IMR-90 (cell line): ENCODE results near the gene TEX22. TPM values are rescaled to one million over a fixed set of nuclear protein-coding genes. Genes with fewer than 3 reads are reported as not detected.

Experiments
- ATAC-seq: fragments of 200-7000 bp; cut with Tn5 transposase; 2 replicates; pipeline ENCODE4 v1.9.1; 2020; ENCODE audit warnings: low read depth, mild to moderate bottlenecking, moderate library complexity
- BruUV-seq: library from RNA; stranded (reverse); fragments of 400-500 nt; replicated peaks from 2 replicates; lab custom pipeline; 2021; lab: Mats Ljungman, UMichigan
- CTCF ChIA-PET: fragments of 300-600 bp; formaldehyde crosslinking; extraction: SDS; loops from one replicate; lab custom pipeline; 2021; ENCODE audit warnings: antibody characterized with exemption; lab: Yijun Ruan, JAX
- POLR2A ChIA-PET: fragments of 300-600 bp; sonication (Branson Sonifier 250); formaldehyde crosslinking; loops from one replicate; lab custom pipeline; 2022; ENCODE audit warnings: antibody characterized with exemption; ENCODE audit not compliant: unreplicated experiment; lab: Charles Lee
- DNase-seq: peaks from one replicate; pipeline ENCODE4 v3.0.0; 2013
- H2AFZ ChIP-seq: replicated peaks from 2 replicates; pipeline ENCODE3; 2013; ENCODE audit warnings: low read length, mild to moderate bottlenecking; ENCODE audit not compliant: poor library complexity
- H2AK5ac ChIP-seq: 2 replicates; pipeline ENCODE4 v1.6.1; 2013; ENCODE audit warnings: low read depth, low read length, inconsistent platforms
- H2AK9ac ChIP-seq: replicated peaks from 2 replicates; pipeline ENCODE3; 2013; ENCODE audit warnings: mild to moderate bottlenecking, low read depth, low read length, moderate library complexity; ENCODE audit not compliant: poor library complexity
- H2BK120ac ChIP-seq: 2 replicates; pipeline ENCODE4 v1.6.1; 2013; ENCODE audit warnings: low read depth, low read length, inconsistent platforms
- H2BK15ac ChIP-seq: 3 replicates; pipeline ENCODE4 v1.6.1; 2013; ENCODE audit warnings: low read depth, low read length, inconsistent platforms
- H2BK20ac ChIP-seq: 2 replicates; pipeline ENCODE4 v1.6.1; 2013; ENCODE audit warnings: low read depth, mild to moderate bottlenecking, inconsistent platforms, low read length, moderate library complexity
- H2BK5ac ChIP-seq: 2 replicates; pipeline ENCODE4 v1.6.1; 2013; ENCODE audit warnings: mild to moderate bottlenecking, low read depth, low read length, inconsistent platforms; ENCODE audit not compliant: poor library complexity, severe bottlenecking
- H3K14ac ChIP-seq: replicated peaks from 2 replicates; pipeline ENCODE4 v1.6.1; 2013; ENCODE audit warnings: low read depth, low read length, inconsistent platforms
- H3K18ac ChIP-seq: 2 replicates; pipeline ENCODE4 v1.6.1; 2013; ENCODE audit warnings: low read depth, low read length, control low read depth
- H3K23ac ChIP-seq: 2 replicates; pipeline ENCODE4 v1.6.1; 2013; ENCODE audit warnings: low read depth, low read length, inconsistent platforms
- H3K27ac ChIP-seq: 2 replicates; pipeline ENCODE4 v1.5.1; 2013; ENCODE audit warnings: mild to moderate bottlenecking, control low read depth, low read length; ENCODE audit not compliant: insufficient read depth
- H3K27me3 ChIP-seq: 2 replicates; pipeline ENCODE4 v1.6.1; 2013; ENCODE audit warnings: low read length; ENCODE audit not compliant: control insufficient read depth, insufficient read depth
- H3K36me3 ChIP-seq: 2 replicates; pipeline ENCODE4 v1.6.1; 2013; ENCODE audit warnings: low read length, mixed read lengths; ENCODE audit not compliant: control insufficient read depth, insufficient read depth
- H3K4ac ChIP-seq: 2 replicates; pipeline ENCODE4 v1.6.1; 2013; ENCODE audit warnings: low read depth, low read length, inconsistent platforms
- H3K4me1 ChIP-seq: 2 replicates; pipeline ENCODE4 v1.6.1; 2013; ENCODE audit warnings: low read length, mixed read lengths; ENCODE audit not compliant: control insufficient read depth, insufficient read depth
- H3K4me2 ChIP-seq: 2 replicates; pipeline ENCODE4 v1.6.1; 2013; ENCODE audit warnings: low read depth, mild to moderate bottlenecking, control low read depth, low read length, moderate library complexity
- H3K4me3 ChIP-seq: 2 replicates; pipeline ENCODE4 v1.5.1; 2013; ENCODE audit warnings: low read depth, mild to moderate bottlenecking, control low read depth, low read length, moderate library complexity; ENCODE audit not compliant: insufficient read depth
- H3K56ac ChIP-seq: 2 replicates; pipeline ENCODE4 v1.6.1; 2013; ENCODE audit warnings: low read length, inconsistent platforms; ENCODE audit not compliant: insufficient read depth; ENCODE audit errors: extremely low read depth
- H3K79me1 ChIP-seq, 2 experiments: 2 replicates each; pipeline ENCODE4 v1.6.1; 2013; ENCODE audit warnings: low read length in 2 of 2, inconsistent platforms in 1 of 2, low read depth in 1 of 2
- H3K9ac ChIP-seq: 2 replicates; pipeline ENCODE4 v1.6.1; 2013; ENCODE audit warnings: low read depth, low read length, control low read depth
- H3K9me1 ChIP-seq: 2 replicates; pipeline ENCODE4 v1.6.1; 2013; ENCODE audit warnings: low read length, inconsistent platforms; ENCODE audit not compliant: insufficient read depth
- H3K9me3 ChIP-seq: 2 replicates; pipeline ENCODE4 v1.6.1; 2013; ENCODE audit warnings: low read length; ENCODE audit not compliant: control insufficient read depth, insufficient read depth
- H4K20me1 ChIP-seq: 2 replicates; pipeline ENCODE4 v1.6.1; 2013; ENCODE audit warnings: low read length, inconsistent platforms; ENCODE audit not compliant: insufficient read depth
- H4K5ac ChIP-seq: 2 replicates; pipeline ENCODE4 v1.6.1; 2013; ENCODE audit warnings: mild to moderate bottlenecking, low read depth, low read length, control low read depth
- H4K8ac ChIP-seq, 2 experiments: 2 replicates each; pipeline ENCODE4 v1.6.1; 2013; ENCODE audit warnings: low read depth in 2 of 2, low read length in 2 of 2, control low read depth in 1 of 2, inconsistent platforms in 1 of 2
- H4K91ac ChIP-seq: 2 replicates; pipeline ENCODE4 v1.6.1; 2013; ENCODE audit warnings: low read depth, low read length, inconsistent platforms; ENCODE audit not compliant: insufficient read depth
- BHLHE40 ChIP-seq: fragments of 150-350 bp; IDR thresholded peaks from 2 replicates; pipeline ENCODE4 v1.6.1; 2016; ENCODE audit warnings: mild to moderate bottlenecking, low read depth, low read length
- MXI1 ChIP-seq: IDR thresholded peaks from 2 replicates; pipeline ENCODE4 v1.6.1; 2012; ENCODE audit warnings: low read depth, mild to moderate bottlenecking, low read length, moderate library complexity, borderline replicate concordance
- NFE2L2 ChIP-seq: fragments of 150-350 bp; IDR thresholded peaks from 2 replicates; pipeline ENCODE4 v1.6.1; 2016; ENCODE audit warnings: low read depth, mild to moderate bottlenecking, low read length
- RCOR1 ChIP-seq: IDR thresholded peaks from 2 replicates; pipeline ENCODE4 v1.6.1; 2012; ENCODE audit warnings: mild to moderate bottlenecking, low read length, improper control_type of control experiment; ENCODE audit not compliant: insufficient replicate concordance
- RFX5 ChIP-seq: IDR thresholded peaks from 2 replicates; pipeline ENCODE4 v1.8.0; 2012; ENCODE audit warnings: low read depth, mild to moderate bottlenecking, low read length, moderate library complexity
- SMC3 ChIP-seq: fragments of 150-350 bp; IDR thresholded peaks from 2 replicates; pipeline ENCODE4 v1.6.1; 2016; ENCODE audit warnings: low read depth, mild to moderate bottlenecking, antibody characterized with exemption, low read length, moderate library complexity
- WGBS, 2 experiments: methylation state at CpG; one replicate each; pipeline versions ENCODE4 v1.1.5 to v1.1.7; 2013; ENCODE audit warnings: missing lambda C conversion rate in 2 of 2; ENCODE audit not compliant: insufficient read length in 1 of 2; ENCODE audit errors: extremely low coverage in 2 of 2; 5-methylcytosine and 5-hydroxymethylcytosine counted together
- dilution Hi-C: fragments of 300-500 bp; cut with HindIII; formaldehyde crosslinking; loops from one replicate; pipeline ENCODE4 v1.14.3; 2018; ENCODE audit warnings: low sequenced_read_pairs; ENCODE audit not compliant: unreplicated experiment
- in situ Hi-C: fragments of 300-500 bp; cut with MboI; formaldehyde crosslinking; loops from 3 replicates; pipeline ENCODE4 v1.14.3; 2019; ENCODE audit warnings: low sequenced_read_pairs, inconsistent platforms, mixed read lengths
- intact Hi-C: fragments of 100-400 bp; cut with micrococcal nuclease; formaldehyde crosslinking; loops from 2 replicates; pipeline ENCODE4 v1.10.0; 2022
- polyA plus RNA-seq, 3 experiments: library from polyadenylated mRNA; depleted of rRNA; stranded (reverse); fragments of >200 nt; gene quantifications; 2 replicates each; pipeline ENCODE4 v1.2.3, GENCODE V29; 2012; ENCODE audit warnings: low replicate concordance in 1 of 3
- total RNA-seq: library from RNA; depleted of rRNA; stranded (reverse); fragments of >200 nt; gene quantifications from 2 replicates; pipeline ENCODE4 v1.2.3, GENCODE V29; 2012
- TF ChIP-seq, protein P1 (sequence below): fragments of 150-350 bp; IDR thresholded peaks from 2 replicates; pipeline ENCODE4 v1.6.1; 2017; ENCODE audit warnings: mild to moderate bottlenecking, antibody characterized with exemption, low read length, low read depth
- TF ChIP-seq, protein P2 (sequence below): conservative IDR thresholded peaks from 2 replicates; pipeline ENCODE4 v1.5.1; 2012; ENCODE audit warnings: mild to moderate bottlenecking, low read depth, low read length, improper control_type of control experiment

The TEX22 gene
- total and polyA plus RNA-seq, 2 of the 4 experiments (the other 2 are of a cell fraction) = 0.10 to 0.18 TPM

DNA sequence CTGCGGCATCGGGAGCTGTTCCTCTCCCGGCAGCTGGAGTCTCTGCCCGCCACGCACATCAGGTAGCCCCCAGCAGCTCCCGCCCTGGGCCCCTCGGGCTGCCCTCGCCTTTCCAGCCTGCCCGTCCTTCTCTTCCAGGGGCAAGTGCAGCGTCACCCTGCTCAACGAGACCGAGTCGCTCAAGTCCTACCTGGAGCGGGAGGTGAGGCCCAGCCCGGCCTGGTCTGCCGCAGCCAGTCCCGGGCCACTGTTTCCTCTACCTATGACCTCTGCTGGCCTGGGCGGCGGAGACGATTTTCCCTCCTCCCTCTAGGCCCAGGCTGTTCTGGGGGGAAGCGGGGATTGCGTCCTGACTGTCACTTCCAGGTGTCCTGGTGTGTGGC, 51.8 kb downstream of the TEX22 start:
- Histone ChIP-seq H4K20me1 (peaks cover 26% of the 10 kb centered on the region), H2AK5ac (no peak overlapping the region), H4K8ac (no peak overlapping the region), H2BK5ac (no peak overlapping the region), H3K36me3 (peaks cover 45% of the 10 kb centered on the region), H3K79me1 (peaks cover 5 to 35% of the 10 kb centered on the region in 2 experiments; a peak in 2 of 4 replicates), H2AK9ac (peak overlapping the region; percentile 50), H3K14ac (no peak overlapping the region), H3K18ac (no peak overlapping the region), H3K27ac (no peak overlapping the region), H3K23ac (no peak overlapping the region), H3K4ac (no peak overlapping the region), H4K5ac (no peak overlapping the region), H2BK120ac (no peak overlapping the region), H2AFZ (no peak overlapping the region), H3K4me2 (no peak overlapping the region), H3K9me1 (no peaks in the 10 kb centered on the region), H3K56ac (no peak overlapping the region), H3K4me1 (no peaks in the 10 kb centered on the region), H3K4me3 (no peak overlapping the region), H3K9ac (no peak overlapping the region), H3K27me3 (no peaks in the 10 kb centered on the region), H2BK15ac (no peak overlapping the region), H3K9me3 (no peaks in the 10 kb centered on the region), H2BK20ac (no peak overlapping the region), H4K91ac (no peak overlapping the region)
- WGBS, 2 experiments = 97% methylated on average over 9 of the region's 22 CpGs; no CpG with 5 or more reads in 1 of the 2 experiments
- dilution Hi-C loops (no loop called here), intact Hi-C loops (no loop called here), in situ Hi-C loops (no loop called here)
- ATAC-seq = no peak
- no TSS peak for BruUV-seq
- TF ChIP-seq BHLHE40 = no peak
- no peak for TF ChIP-seq SMC3
- TF ChIP-seq NFE2L2 = no peak
- TF ChIP-seq, protein P1, sequence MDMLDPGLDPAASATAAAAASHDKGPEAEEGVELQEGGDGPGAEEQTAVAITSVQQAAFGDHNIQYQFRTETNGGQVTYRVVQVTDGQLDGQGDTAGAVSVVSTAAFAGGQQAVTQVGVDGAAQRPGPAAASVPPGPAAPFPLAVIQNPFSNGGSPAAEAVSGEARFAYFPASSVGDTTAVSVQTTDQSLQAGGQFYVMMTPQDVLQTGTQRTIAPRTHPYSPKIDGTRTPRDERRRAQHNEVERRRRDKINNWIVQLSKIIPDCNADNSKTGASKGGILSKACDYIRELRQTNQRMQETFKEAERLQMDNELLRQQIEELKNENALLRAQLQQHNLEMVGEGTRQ = no peak
- no peak for TF ChIP-seq RFX5
- TF ChIP-seq, protein P2, sequence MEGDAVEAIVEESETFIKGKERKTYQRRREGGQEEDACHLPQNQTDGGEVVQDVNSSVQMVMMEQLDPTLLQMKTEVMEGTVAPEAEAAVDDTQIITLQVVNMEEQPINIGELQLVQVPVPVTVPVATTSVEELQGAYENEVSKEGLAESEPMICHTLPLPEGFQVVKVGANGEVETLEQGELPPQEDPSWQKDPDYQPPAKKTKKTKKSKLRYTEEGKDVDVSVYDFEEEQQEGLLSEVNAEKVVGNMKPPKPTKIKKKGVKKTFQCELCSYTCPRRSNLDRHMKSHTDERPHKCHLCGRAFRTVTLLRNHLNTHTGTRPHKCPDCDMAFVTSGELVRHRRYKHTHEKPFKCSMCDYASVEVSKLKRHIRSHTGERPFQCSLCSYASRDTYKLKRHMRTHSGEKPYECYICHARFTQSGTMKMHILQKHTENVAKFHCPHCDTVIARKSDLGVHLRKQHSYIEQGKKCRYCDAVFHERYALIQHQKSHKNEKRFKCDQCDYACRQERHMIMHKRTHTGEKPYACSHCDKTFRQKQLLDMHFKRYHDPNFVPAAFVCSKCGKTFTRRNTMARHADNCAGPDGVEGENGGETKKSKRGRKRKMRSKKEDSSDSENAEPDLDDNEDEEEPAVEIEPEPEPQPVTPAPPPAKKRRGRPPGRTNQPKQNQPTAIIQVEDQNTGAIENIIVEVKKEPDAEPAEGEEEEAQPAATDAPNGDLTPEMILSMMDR = no peak
- TF ChIP-seq RCOR1 = no peak
- TF ChIP-seq MXI1 = no peak
- ChIA-PET CTCF (no interaction called here), POLR2A (no interaction called here)
- DNase-seq = no peak
